Measurements from ENCODE around the gene HOXC6.
A peak's percentile ranks its signal among the peaks of the same experiment; 100 is the strongest.
"Not testable (repeated sequence)": the region's sequence is repeated elsewhere in the genome, so short reads cannot be mapped to it uniquely, and the experiment has no call there.

HOXC6 gene

GRCh38 chr12:54030889-54031471 lies 2.7 kb downstream of the HOXC6 start:
- no peak for DNase-seq

GRCh38 chr12:54031480-54031879 lies 3.2 kb downstream of the HOXC6 start:
- no peak for DNase-seq

DNA sequence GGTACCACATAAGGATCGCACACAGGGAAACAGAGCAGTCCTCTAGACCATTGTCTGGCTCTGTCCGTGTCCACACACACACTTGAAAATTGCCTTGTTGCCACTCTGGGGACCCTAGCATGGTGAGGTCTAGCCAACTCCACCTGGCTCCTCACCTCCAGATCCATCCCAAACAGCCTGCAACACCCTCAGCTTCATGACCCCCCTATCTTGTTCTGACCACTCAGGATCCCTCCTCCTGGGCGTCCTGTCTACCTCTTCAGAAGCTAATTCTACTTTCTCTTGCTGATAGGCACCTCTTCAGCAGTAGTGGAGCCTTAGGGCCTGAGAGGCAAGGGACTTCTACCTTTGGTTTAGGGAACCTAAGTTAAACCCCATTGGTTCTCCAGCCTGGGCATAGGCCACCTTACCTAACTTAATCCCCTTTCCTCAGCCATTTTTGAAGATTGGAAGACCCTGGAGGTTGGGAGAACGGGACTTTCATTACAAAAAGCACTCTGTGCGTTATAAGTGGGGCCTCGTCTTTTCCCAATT lies 3.9 kb downstream of the HOXC6 start:
- DNase-seq: no peak

GRCh38 chr12:54032627-54033100 lies 4.4 kb downstream of the HOXC6 start, which contains the start of gene HOXC5:
HOXC5 (plus strand) TSS chr12:54033050; CDS start chr12:54033123, 73 bp downstream.
- DNase-seq: peak in 12 of 14 donors; percentile 20 to 82 (median 62)

- DNase-seq: peak in 6 of 14 donors; percentile 22 to 60 (median 47)
These were observed 5.1 kb downstream of the HOXC6 start for GRCh38 chr12:54033106-54033979.

GRCh38 chr12:54033980-54034784 lies 5.9 kb downstream of the HOXC6 start:
- DNase-seq: peak in 2 of 14 donors; percentile 28 to 32

GRCh38 chr12:54034785-54035310 lies 6.6 kb downstream of the HOXC6 start:
- DNase-seq: no peak

DNA sequence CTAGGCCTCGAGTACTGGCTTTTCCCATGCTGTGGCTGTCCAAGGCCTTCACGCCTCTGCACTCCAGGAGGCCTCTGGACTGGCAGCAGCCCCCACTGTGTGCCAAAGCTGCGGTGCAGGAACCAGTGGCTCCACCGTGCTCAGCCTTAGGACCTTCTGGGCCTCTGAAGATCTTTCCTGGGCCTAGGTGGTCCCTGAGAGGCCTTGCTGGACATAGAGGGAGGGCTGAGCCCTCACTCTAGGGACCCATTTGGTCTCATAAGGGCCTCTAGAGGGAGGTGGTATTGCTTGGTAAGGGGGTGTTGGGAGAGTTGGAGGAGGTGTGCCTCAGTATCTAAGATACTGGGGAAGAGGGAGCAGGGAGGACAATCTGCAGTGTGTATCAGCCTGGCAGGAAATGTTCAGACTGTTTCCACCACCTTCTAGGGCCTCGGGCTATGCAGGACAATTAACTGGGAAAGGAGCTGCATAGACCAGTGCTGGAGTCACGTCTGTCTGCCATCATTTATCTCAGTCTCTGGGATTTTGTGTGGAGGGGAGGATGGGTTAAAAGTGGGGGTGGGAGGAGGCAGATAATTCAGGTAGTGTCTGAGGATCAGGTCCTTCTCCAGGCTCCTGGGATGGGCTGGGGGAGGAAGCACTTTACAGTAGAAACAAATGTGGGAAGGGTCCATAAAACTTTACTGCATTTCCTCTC lies 7.5 kb downstream of the HOXC6 start:
- DNase-seq: no peak

DNA sequence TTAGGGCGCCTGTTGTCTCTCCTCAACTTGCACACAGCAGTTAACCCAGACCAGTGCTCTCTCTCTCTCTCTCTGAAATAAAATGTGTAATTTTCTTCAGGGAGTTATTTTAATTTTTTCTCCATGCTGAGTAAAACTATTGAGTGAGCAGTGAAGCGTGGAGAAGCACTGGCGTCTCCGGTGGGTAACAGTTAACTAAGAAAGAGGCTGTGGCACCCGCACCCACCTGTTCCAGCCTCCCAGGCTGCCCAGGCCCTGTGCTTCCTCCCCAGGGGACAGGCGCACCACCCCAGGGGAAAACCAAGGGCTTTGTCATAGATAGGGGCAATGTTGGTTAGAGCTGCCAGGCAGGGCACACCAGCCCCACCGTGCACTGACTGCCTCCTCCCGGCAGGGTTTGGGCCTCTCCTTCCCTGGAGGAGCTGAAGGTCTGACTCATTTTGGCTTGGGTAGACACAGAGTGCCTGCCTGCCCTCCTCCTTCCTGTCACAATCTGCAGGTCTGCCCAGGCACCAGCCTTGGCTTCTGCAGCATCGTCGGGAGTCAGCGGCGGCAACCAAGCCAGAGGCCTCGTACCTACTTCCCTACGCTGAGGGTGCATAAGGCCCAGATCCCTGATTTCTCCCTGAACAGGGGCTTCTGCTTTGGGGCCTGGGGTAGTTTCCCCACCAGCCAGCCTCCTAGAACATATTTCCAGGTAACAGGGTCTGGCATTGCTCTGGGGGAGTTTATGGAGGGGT lies 8.6 kb downstream of the HOXC6 start:
- DNase-seq: peak in 1 of 14 donors; percentile 39

DNA sequence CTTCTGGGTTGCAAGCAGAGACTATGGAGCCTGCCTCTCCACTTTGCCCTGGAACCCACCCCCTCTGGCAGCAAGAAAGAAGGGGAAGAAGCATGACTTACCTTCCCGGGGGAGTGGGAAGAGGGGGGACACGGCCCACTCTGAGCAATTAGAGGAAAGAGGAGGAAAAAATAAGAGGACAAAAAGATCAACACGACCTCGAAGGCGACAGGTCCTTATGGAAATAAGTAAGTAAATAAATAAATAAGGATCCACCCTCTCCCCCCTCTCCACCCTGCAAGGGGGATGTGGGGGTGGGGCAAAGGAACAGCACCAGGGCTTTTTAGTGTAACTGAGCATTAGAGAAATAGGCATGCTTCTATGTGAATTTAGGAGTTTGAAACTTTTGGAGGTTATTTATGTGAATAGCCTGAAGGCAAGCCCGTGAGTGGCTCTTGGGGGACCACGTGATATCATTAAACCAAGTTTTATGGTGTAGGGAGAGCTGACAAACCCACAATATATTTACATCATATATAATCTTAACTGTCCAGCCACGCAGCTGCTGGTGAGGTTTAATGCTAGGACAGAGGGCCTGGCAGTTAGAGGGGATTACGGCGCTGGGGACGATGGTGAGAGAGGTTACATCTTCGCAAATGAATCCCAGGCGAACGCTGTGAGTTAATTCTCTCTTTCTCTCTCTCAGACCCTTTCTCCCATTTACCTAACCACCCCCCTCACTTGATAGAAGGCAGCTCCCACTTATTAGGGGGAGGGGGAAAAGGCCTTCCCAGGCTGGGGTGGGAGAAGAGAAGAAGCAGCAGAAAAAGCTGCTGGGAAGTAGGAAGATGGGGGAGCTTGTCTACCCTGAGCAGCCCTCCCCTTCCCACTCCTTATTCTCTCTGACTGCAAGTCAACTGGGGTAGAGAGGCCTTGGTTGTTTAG lies 9.4 kb downstream of the HOXC6 start:
- DNase-seq: no peak

- no peak for DNase-seq
These were observed 10.1 kb downstream of the HOXC6 start for GRCh38 chr12:54038284-54038870.

- no peak for DNase-seq
These were observed 10.7 kb downstream of the HOXC6 start for GRCh38 chr12:54038871-54039414.

DNA sequence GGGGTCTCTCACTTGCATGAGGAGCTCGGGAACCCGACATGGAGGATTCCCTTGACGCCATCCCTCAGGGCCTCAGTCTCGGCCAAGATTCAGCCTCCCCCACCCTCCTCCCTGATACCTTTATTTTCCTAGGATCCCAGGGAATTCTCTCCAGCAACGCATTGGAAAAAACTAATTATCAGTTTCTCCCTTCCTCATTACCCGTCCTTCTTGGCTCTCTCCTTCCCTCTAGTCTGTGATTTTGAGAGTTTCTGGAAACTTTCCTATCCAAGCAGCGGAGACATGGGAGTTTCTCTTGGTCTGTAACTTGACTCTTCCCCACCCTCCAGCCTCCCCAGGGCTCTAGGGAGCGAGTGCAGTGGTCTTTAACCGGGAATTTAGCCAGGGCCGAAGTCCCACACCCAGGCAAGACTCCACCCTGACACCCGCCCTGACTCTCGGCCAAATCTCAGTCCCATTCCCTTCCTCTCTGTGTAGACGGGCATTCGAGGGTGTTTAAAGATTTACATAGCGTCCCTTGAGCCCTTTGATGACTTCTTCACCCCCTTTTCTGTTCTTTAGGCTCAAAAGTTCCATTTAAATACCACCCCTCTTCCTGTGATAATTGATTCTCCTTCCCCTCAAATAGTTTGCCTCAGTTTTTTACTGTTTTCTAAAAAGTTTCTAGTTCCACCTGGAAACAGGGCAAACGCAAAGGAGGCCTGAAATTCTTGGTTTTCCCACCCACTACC lies 11.3 kb downstream of the HOXC6 start:
- no peak for DNase-seq

- no peak for DNase-seq
These were observed 11.9 kb downstream of the HOXC6 start for GRCh38 chr12:54040148-54040494.

- no peak for DNase-seq
These were observed 12.4 kb downstream of the HOXC6 start for GRCh38 chr12:54040648-54041047.

- no peak for DNase-seq
These were observed 13.0 kb downstream of the HOXC6 start for GRCh38 chr12:54041097-54041690.

- not testable (repeated sequence) for DNase-seq
These were observed 13.8 kb downstream of the HOXC6 start for GRCh38 chr12:54042033-54042432.

All from C1 segment of cervical spinal cord (tissue), 14 donors.